NCI-H1048 (cell line): ENCODE measurements around the gene MBP.

ENCODE experiments used
- DNase-seq: peaks from one replicate; lab custom pipeline; 2025; lab: John Stamatoyannopoulos, UW

Gene MBP

DNA sequence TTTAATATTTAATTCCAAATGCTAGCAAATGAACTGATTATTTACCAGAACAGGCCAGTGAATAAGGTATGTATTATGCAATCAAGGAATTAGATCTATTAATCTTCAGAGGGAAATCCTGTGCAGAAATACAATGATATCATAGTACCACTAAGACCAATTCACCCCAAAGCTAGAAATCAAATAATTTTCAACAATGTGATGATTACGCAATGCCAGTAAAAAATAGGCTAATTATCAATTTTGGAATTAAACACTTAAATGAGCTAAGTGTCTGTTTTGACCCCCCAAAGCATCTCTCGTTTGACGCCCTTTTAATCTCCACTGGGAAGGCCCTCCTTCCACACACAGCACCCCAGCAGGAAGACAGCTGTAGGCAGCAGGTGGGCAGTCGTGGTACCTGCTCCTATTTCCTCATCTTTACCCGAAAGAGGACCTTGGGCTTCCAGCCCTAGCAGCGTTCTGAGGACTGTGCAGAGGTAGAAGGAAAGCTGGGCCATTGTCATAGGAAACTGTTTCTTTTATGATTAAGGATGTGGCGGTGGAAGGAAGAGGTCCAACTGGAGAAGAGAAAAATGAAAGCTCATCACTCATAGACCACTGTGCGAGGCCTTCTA, 84.7 kb downstream of the MBP start:
- no peak for DNase-seq

DNA sequence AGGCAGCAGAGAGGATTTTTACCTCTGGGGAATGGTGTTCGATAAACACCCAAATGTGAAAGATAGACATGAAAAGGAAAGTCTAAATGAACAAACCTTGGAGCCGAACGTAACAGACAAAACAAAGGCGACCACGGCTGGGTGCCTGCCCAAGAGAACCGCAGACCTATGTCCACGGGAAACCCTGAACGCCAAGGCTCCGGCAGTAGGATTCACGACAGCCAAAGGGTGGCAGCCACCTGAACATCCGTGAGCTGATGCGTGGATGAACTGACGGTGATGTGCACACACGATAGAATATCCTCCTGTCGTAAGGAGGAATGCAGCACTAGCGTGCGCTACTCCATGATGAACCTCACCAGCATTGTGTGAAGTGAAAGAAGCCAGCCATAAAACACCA, 85.6 kb downstream of the MBP start:
- DNase-seq = no peak

DNA sequence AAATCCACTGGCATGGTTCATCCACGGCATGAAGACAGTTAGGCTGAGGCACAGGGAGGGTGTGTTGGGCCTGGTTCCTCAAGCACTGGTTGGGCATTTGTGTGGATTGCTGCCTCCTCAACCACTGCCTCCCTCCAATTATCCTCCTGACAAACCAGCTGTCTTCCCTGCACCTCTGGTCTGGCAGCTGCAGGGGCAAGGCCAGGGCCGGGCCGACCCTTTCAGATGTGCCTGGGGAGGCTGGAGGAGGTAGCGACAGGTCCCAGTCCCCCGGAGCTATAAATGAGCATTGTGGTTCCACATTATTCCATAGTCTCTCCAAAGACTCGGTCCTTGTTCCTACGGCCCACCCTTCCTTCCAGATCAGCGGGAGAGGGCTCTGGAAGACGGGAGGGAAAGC, 86.2 kb downstream of the MBP start:
- no peak for DNase-seq

DNA sequence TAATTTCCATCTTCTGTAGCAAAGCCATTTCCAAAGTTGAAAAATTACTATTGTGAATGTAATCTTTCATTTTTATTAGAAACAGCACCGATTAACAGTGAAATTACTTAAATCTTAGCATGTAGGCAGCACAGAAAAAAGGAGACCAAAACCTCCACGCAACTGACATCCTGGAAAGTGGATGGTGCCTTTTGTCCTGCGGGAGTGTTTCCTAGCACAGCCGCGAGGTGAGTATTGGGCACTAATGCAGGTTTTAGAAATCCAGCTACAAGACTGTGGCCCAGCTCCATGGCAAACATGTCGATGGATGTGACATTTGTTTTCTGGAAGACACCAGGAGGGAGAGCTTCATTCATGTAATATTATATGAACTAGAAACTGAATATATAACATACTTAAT, 86.9 kb downstream of the MBP start:
- DNase-seq = no peak

DNA sequence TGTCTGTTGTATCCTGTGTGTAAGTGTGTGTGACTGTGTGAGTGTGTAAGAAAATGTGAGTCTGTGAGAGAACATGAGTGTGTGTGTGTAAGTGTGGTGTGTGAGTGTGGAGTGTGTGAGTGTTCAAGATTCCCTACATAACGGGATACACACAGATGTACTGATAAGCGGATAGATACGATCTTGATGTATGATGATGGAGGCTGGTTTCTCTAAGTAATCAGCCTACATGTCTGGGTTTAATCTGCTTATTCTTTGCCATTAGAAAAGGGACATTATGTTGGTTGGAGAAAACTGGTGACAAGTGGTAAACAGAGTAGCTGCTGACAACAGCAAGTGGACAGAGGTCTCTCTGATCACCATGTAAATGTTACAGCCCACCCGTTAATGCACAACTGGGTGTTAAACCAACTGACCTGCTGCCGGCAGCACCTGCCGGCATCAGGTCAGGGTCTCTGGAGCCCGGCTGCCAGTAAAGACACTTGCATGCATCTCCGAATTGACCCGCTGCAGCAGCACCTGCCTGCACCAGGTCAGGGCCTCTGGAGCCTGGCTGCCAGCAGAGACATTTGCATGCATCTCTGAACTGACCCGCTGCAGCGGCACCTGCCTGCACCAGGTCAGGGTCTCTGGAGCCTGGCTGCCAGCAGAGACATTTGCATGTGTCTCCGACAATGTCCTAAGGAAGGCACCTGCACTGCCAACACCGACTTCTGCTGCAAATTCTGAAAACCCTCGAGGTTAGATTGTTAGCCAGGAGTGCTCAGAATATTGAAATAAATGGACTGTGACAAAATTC, 87.5 kb downstream of the MBP start:
- DNase-seq = no peak

DNA sequence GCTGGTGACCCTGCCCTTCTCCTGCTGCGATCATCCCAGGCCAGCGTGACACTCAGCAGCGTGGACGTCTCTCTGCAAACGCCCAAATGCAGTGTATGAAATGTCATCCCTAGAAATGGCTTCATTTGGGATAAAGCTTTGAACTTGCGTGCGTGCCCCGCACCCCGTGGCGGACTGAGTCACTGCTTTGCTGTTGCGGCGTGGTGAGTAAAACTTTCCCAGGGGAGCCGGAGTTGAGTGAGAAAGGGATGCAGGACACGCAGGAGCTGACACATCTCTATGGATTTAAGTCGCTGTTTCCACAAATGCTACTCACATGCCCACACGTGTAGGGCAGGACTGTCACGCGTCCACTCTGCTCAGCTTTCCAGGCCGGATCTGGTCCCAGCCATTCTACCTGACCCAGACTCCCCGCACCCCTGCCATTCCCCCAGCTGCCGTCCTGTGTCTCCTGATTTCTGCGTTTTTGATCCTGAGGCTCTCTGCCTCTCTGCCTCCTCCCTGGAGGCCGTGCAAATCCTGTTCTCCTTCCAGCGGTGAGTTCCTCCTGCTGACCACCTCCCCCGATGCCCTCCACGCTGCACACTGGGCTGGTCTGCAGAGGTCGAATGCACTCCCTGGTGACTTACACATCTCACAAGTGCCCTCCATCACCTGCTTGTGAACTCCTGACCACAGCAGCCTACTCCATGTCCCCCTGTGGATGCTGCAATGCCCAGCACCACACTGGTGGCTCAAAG, 88.9 kb downstream of the MBP start:
- no peak for DNase-seq

DNA sequence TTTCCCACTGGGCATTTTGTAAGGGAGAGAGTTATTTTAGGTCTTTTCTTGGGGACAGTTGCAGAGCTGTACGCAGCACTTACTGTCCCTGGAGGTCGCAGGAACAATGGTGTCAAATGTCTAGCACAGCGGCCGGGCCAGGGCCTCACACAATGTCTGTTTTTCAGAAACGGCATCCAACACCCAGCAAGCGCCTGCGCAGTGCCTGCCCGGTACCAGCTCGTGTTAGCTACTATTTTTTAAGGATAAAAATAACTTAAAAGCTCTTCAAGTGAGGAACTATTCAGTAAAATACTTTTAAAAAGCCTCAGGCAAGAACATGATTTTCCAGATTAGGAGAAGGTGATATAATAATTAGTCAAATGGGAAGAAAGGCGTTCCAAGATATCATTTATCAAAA, 90.0 kb downstream of the MBP start:
- no peak for DNase-seq

DNA sequence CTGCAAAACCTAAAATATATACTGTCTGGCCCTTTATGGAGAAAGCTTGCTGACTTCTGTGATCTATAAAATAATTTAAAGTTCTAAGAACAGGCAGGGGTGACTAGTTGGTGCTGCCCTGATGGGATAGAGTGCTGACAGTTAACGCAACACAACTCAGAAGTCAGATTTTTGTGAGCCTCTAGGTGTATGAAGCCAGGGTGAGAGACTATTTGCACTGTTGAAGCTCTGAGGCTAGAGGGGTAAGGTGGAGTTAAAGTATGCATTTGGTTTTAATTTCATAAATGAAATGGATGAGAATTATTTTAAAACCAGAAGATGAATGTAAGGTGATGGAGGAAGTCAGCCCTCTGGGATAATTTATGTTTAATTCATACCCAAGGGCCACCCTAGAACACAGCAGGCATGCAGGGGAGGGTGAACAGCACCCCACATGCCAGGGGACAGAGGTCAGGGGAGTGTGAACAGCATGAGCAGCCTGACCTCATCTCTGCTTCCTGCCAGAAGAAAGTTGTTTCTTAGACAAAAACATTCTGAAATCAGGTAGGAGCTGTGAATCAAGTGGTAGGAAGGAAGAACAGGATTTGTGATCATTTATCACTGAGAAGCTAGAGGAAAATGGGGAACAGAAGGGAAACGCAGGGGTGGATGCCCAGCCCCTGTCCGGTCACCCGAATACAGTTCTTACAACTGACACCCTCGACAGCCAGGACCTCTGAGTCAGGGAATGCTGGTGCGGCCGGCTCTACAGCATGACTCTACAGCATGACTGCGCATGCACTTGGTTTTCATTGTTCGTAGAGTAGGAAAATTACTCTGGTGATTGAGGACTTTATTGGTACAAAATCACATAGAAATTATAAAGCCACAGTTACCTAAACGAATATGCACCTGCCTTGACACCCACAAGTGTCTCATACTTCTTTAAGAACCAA, 93.1 kb downstream of the MBP start:
- DNase-seq = no peak

DNA sequence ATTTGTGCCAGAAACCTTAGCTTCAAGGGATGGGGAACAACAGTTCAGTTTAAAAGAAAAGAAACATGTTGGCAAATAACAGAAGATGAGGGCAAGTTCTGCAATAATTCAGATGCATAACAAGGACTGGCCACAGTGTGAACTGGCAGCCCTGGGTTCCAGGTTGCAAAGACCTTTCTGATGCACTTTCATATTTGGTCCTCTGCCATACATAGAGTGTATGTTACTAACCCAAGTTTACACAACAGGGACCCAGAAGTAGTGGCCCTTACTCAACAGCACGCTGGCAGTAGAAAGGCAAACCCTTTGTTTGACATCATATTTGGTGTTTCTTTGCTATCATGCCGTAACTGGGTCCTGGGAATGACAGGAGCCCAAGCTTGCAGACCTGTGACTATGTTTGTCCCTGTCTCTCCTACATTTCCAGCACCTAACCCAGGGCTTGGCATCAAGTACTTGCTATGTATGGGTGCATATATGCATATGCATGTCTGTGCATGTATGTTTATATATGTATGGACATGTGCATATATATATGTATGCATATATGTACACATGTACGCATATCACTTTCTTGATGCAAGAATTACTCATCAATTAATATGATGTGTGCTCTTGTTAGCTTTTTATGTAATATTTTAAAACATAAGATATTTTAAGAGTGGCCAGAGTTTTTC, 94.3 kb downstream of the MBP start:
- DNase-seq = no peak

DNA sequence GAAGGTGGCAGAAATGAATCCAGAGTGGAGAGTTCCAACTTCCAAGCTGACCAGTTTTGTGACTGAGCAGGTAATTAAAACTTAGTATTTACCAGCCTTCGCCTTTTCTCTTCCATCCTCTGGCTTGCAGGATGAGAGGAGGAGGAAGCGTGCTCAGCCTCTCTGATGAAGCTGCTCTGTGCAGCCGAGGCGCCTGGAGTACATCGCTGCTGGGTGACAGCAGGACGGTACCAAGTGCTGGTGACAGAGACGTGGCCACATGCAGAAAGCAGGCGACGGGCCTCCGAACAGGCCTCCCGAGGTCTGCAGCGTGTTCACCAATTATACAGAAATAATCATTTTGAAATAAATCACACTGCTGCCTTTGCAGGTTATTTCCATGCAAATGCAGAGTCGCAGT, 95.0 kb downstream of the MBP start:
- DNase-seq = no peak

DNA sequence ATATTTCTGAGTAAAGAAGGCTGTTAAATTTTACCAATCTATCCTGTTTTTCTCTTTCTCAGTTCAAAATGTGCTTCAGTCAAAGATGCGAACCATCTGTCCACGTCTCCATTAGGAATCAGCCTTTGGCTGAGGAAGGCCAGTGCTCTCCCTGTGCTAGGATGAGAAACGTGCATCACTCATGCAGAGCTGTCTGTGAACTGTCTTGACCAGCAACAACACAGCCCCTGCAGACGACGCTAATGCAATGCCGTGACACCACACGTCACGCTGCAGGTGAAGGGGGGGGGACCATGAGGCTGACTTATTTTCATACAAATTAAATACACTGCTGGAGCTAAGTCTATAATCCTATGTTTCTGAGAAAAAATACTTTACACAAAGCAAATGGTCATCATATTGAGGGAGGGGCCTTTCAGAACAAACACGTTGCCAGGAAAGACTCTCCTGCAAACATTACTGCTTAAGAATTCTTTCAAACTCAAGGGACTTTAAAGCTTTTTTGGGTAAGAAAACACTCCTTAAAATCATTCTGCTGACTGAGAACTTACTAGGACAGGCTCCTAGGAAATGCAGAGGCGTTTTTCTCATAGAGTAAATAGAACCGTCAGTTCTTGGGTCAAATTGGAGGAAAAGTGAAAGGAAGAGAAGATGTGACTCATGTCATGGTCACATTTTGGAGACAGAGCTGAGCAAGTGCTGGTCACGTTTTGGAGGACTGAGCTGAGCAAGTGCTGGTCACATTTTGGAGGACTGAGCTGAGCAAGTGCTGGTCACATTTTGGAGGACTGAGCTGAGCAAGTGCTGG, 97.0 kb downstream of the MBP start:
- DNase-seq = no peak

DNA sequence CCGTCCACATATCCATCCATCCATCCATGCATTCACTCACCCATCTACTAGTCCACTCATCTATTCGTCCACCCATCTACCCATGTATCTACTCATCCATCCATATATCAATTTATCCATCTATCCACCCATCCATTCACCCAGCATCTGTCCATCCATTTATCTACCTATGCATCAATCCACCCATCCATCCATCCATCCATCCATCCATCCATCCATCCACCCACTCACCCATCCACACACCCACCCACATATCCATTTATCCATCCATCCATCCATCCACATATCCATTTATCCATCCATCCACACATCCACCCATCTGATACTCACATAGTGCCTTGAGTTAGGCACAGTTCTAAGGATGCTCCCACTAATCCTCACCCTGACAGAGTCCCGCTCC, 99.0 kb downstream of the MBP start:
- no peak for DNase-seq

DNA sequence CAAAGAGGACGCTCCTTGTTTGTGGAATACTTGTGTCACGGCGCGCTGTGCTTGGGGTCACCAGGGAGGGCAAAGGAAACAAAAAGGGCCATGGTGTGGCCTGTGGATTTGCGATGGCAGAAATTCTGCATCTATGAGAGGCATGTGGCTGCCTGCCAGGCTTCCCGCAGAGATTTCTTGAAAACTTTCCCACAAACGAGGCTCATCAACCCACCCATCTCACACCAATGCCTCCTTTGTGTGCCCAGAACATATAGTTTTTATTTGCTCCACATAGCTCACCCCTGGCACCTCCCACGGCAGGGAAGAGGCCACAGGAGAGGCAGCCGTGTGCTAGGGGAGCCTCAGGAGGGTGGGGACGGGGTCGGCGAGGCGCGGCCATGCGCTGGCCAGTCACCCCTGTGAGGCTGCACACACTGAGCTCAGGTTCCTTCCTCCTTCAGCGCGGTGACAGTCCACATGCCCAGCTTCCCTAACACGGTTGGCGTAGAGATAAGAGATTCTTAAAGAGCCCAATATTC, 100.3 kb downstream of the MBP start:
- no peak for DNase-seq

DNA sequence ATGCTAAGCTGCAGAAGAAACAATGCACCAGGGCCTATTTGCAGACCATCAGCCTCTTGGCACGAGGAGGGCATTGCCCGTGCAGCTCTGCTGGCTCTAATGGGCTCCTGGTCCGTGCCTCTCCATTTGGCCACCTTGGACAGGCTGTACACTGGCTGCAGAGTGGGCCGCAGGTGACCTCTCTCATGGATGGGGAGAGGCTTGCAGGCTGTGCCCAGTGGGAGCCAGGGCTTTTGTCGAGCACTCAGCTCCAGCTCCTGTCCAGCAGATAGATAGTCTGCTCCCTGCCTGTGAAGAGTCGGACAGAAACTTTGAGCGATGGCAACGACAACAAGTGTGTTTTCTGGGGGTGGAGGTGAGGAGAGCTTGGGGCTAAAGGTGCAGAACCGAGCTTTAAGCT, 100.9 kb downstream of the MBP start:
- DNase-seq = no peak

DNA sequence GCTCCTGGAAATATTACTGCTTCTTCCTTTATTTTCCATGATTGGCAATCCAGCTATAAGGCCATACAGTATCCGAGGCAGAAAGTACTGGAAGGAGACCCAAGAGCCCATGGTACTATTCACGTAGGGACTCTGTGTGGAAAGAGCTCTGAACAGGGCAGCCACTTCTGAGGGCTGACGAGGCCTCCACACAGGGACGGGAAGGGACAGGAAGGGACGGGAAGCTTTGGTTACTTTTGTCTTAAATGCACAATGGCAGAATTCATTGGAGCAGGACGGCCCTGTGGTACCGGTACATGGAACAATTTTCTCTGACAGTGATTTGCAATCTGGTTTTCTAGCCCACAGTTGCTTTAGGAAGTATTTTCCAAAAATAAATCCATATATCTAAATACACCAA, 102.4 kb downstream of the MBP start:
- no peak for DNase-seq

DNA sequence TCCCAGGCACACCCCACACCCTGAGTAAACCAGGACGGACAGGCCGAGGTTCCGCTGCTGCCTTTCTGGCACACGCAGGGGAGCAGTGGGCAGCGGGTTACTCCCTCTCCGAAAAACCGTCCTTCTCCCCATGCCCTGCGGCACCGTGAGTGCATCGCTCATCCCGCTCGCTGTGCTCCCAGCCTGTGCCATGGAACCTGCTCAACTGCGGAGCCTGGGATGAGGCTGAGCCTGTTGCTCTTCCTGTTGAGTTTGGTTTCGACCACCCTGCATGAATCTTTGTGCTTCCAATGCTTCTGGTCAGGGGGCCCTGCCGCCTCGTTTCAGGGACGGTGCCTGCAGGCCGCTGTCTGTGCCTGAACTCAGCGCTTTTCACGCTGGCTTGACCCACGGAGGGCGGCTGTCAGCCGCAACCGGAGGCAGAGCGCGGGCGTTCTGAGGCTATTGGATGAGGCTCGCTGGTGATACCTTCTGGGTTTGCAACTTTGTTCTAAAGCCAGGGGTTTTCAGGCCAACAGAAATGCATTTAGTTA, 106.7 kb downstream of the MBP start:
- no peak for DNase-seq

DNA sequence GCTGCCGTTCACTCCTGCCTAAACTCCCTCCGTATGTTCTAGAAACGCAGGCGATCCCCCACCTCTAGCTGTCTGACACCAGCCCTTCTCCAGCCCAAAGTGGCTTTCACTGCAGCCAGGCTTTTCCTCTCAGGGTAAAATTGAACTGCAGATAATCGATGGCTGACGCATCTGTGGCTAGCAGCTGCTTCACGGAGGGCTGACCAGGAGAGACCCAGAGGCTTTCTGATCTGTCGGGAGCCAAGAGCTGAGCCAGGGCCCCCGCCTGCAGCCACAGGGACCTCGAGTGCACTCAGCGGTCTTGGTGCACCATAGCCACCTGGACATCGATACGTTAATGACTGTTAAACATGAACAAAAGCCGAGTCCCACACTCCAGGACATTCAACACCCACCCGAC, 107.5 kb downstream of the MBP start:
- DNase-seq = no peak

DNA sequence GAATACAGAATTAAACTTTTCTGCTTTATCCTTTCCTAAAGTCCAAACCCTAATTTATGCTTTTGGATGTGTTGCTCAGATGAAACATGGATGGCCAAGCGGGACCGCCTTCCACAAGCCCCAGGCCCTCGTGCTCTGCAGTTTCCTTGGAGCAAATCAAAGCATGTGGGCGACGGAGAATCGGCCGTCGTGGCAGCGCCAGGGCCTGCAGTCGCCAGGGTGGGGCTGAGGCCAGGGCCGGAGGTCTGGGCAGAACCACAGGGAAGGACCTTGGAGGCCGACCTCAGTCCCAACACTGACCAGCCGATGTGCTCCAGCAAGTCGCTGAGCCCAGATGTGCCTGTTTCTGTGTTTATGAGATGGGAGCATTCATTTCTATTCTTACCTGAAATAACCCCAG, 108.1 kb downstream of the MBP start:
- no peak for DNase-seq

DNA sequence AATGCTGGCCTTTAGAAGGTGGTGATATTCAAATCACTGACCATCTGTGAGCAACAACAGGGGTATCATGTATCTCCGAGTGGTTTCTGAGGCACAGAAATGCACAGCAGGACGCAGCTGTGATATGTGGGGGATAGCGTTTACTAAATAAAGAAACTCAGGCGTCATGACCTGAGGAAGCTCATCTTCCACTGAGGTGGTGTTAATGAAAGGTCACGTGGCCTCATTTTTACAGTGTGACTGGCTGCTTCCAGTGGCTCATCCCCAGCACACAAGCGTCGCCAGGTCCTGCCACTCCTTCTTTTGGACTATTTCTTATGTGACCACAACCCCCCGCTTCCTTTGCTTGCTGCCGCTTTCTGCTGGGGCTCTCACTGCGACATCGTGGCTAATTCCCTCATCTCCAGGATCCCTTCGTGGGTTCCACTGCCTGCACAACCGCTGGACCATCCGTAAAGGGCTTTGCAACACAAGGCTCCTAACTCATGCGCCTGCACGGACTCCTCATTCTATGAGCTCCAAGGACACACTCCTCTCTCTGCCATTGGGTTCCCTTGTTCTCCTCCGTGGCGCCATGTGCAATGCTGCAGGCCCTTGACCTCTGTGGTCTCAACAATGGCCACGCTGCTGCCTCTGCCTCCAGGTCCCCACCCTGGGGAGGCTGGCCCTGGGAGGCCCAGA, 109.3 kb downstream of the MBP start:
- no peak for DNase-seq

DNA sequence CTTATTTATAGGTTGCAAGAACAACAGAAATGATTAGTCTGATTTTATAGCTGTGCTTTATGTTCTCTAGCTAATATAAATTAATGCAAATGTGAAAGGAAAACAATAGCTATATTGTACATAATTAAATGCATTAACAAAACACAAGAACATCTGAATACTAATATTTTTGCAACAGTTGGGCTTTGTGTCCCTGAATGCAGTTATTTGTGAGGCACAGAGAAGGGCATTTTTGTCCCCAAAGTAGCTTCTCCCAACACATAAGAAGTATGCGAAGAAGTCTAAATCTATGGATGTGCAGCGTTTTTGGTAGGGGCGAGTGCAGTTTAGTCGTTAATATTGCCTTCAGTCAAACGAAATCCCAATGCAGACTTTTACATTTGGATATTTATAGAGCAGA, 110.0 kb downstream of the MBP start:
- no peak for DNase-seq
